ACHN (cell line): ENCODE results near the gene EIF2B2.

ENCODE experiments used
- DNase-seq: peaks from one replicate; pipeline ENCODE4 v3.0.0-alpha.2; 2015
- in situ Hi-C: cut with HindIII; loops from 2 replicates; pipeline ENCODE4 v1.10.0; 2017; ENCODE audit warnings: low sequenced_read_pairs, low pct_ligation_motif_present, low pct_unique_long_range_greater_than_20kb

EIF2B2 gene

GRCh38 chr14:75053396-75054291 lies 50.9 kb downstream of the EIF2B2 start:
- DNase-seq, result no peak
- in situ Hi-C loops, result no loop called here

- in situ Hi-C loops, result no loop called here
- DNase-seq, result no peak
Observed at GRCh38 chr14:75054421-75054820, 51.7 kb downstream of the EIF2B2 start.

GRCh38 chr14:75059642-75060041 lies 56.9 kb downstream of the EIF2B2 start:
- DNase-seq, result no peak
- in situ Hi-C loops, result no loop called here

GRCh38 chr14:75060420-75060819 lies 57.7 kb downstream of the EIF2B2 start:
- DNase-seq, result no peak
- in situ Hi-C loops, result no loop called here
